KOPT-K1 (cell line): ENCODE measurements around the gene MYO7B.

ENCODE experiments used
- H3K27ac ChIP-seq: fragments of 200-600 bp; sonication (generic); 2 replicates; pipeline ENCODE4 v1.5.1; 2016; ENCODE audit warnings: antibody characterized with exemption, mild to moderate bottlenecking, low read depth, low read length; ENCODE audit not compliant: poor library complexity, severe bottlenecking
- H3K36me3 ChIP-seq: fragments of 200-600 bp; sonication (generic); 2 replicates; pipeline ENCODE4 v1.5.1; 2017; ENCODE audit warnings: antibody characterized with exemption, mild to moderate bottlenecking, low read length, moderate library complexity; ENCODE audit not compliant: insufficient read depth
- H3K9me3 ChIP-seq: fragments of 200-600 bp; sonication (generic); 2 replicates; pipeline ENCODE4 v1.5.1; 2017; ENCODE audit warnings: antibody characterized with exemption, low read length, mild to moderate bottlenecking; ENCODE audit not compliant: insufficient read depth, poor library complexity, severe bottlenecking

MYO7B gene

DNA sequence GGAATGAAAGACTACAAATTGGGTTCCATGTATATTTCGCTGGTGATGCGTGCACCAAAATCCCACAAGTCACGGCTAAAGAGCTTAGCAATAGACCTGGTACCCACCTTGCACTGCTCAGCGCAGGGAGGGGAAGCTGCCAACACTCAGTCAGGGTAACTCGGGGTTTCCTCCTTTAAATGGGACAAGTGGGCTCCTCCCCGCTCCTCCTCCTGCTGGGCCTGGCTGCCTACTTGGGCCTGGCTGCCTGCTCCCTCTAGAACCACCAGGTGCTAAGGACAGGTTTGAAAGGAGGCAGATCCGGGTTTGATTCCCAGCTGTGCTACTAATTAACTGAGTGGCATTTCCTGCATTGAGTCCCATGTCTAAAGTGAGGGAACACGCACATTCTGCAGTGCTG is 23.4 kb downstream of the MYO7B start:
- Histone ChIP-seq H3K9me3 (no peaks in the 10 kb centered on the region), H3K36me3 (no peaks in the 10 kb centered on the region), H3K27ac (no peak overlapping the region)

DNA sequence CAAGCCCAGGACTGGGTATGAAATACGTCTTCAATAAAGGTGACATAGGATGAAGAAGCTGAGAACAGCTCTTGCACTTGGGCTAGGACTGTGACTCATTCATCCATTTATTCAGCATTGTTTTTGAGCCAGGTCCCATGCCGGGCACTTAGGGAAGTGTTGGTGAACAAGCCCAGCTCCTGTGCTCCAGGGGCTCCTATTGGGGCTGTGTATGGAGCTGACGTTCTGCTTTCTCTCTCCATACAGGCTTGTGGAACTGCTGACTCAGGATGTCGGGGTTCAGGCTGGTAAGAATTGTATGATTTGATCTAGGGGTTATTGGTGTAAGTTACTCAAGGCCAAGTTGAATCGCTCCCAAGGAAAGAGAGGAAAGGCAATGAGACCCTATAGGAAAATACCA is 24.0 kb downstream of the MYO7B start:
- Histone ChIP-seq H3K9me3 (no peaks in the 10 kb centered on the region), H3K36me3 (no peaks in the 10 kb centered on the region), H3K27ac (no peak overlapping the region)

DNA sequence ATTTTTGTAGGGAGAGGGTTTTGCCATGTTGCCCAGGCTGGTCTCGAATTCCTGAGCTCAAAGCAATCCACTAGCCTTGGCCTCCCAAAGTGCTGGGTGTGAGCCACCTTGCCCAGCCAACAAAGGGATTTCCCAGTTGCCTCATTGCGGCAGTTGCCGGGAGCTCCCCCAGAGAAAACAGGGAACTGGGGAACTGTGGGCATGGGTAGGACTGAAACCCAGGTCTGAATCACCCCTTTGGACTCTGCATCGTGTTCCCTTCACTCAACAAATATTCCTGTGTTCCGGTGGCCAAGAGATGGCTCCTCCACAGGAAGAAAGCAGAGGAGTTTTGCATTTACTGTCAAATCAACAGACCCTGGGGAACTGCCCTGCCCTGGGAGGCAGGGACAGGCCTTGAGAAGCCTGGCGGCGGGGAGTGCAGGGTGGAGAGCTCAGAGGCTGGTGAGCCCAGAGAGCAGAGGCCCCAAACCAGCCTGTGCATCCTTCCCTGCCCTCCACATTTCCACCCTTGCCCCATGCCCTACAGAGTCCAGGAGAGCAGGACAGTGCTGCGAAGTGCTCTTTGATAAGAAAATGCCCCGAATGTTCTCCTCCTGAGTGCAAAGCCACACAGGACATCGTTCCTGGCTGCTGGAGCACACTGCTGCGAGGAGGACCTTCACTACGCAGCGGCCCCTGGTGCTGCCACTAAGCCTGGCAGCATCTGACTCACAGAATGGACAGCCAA is 24.9 kb downstream of the MYO7B start:
- Histone ChIP-seq H3K9me3 (no peaks in the 10 kb centered on the region), H3K27ac (no peak overlapping the region), H3K36me3 (no peaks in the 10 kb centered on the region)

DNA sequence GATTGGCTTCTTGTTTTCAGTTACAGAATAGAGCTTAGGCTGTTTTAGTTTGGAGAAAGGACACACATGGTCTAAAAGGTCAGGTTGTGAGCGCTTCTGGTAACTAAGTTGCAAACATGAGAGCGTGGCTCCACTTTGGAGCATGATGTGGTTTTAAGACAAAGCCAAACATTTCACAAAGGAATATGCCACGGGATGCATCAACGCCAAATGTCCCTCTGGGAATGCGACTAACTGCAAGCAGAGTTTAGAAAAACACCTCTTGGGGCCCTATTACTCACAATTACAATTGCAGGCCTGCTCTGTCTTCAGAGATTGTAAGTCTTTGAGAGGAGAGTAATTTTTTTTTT is 25.4 kb downstream of the MYO7B start:
- Histone ChIP-seq H3K36me3 (no peaks in the 10 kb centered on the region), H3K9me3 (no peaks in the 10 kb centered on the region), H3K27ac (no peak overlapping the region)

DNA sequence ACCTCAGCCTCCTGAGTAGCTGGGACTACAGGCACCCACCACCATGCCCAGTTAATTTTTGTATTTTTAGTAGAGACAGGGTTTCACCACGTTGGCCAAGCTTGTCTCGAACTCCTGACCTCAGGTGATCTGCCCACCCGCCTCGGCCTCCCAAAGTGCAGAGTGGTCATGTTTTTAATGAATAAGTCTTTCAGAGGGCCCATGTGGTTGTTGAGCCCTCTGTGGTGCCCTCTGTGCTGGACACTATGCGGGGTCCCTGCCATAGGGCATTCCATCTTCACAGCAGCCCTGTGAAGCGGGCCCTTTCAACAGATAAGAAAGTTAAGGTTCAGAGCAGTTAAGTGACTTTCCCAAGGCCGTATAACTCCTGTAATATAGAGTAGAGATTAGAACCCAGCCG is 25.9 kb downstream of the MYO7B start:
- Histone ChIP-seq H3K9me3 (no peaks in the 10 kb centered on the region), H3K36me3 (no peaks in the 10 kb centered on the region), H3K27ac (no peak overlapping the region)

DNA sequence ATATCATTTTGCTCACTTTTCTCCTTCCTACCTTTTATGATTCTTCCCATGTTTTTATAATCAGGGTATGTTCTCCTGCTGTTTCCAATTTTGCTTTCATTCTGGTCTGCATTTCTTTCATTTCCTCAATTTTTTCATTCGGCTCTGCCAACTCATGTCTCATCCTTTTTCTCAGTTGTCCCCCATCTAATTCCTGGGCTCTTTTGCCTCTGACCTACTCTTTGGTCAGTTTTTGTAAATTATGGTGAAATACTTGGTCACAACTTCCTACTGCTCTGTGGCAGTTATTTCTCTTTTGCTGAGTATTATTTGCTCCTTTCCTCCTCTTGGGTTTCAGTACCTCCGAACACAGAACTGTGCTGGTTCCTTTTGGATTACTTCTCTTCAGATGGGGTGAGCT is 27.5 kb downstream of the MYO7B start:
- H3K27ac ChIP-seq = no peak overlapping the region
- no peaks in the 10 kb centered on the region for H3K9me3 ChIP-seq
- H3K36me3 ChIP-seq = no peaks in the 10 kb centered on the region

DNA sequence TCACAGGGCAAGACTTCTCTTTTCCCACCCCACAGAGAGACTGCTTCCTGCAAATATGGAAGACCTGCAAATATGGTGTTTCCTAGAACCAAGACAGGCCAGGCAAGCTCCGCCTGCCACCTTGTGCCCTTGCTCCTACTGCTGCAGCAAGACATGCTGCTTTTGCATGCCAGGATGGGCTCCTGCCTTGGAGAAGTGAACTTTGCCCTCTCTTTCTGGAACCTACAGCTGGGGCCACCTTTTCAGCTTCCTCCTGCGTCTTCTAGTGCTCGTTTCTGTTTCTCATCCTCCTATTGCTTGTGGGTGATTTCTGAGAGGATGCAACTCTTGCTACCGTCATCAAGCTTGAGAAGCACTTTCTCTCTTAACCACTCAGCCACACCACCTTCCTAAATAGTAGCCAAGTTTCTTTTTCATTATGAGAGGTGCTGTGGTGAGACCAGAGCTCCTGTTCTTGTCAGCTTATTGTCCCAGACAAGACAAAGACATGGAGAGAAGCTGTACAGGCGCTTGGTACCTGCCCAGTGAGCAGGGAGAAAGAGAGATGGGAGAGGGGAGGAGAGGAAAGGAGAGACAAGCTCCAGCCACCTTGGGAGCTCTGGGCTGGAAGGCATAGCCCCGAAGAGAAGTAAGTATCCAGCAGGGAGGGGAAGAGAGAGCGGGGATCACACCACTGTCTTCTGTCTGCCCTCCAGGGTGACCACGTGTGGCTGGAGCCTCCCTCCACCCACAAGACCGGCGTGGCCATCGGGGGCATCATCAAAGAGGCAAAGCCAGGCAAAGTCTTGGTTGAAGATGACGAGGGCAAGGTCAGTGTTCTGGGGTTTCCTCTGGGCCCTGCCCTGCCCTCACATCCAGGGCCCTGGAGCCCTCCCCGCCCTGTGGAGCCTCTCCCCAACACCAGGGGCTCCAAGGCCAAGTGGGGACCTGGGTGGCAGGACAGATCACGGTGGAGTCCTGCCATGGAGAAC is 28.3 kb downstream of the MYO7B start:
- no peaks in the 10 kb centered on the region for H3K9me3 ChIP-seq
- H3K36me3 ChIP-seq = no peaks in the 10 kb centered on the region
- peak overlapping the region; percentile 0 for H3K27ac ChIP-seq

DNA sequence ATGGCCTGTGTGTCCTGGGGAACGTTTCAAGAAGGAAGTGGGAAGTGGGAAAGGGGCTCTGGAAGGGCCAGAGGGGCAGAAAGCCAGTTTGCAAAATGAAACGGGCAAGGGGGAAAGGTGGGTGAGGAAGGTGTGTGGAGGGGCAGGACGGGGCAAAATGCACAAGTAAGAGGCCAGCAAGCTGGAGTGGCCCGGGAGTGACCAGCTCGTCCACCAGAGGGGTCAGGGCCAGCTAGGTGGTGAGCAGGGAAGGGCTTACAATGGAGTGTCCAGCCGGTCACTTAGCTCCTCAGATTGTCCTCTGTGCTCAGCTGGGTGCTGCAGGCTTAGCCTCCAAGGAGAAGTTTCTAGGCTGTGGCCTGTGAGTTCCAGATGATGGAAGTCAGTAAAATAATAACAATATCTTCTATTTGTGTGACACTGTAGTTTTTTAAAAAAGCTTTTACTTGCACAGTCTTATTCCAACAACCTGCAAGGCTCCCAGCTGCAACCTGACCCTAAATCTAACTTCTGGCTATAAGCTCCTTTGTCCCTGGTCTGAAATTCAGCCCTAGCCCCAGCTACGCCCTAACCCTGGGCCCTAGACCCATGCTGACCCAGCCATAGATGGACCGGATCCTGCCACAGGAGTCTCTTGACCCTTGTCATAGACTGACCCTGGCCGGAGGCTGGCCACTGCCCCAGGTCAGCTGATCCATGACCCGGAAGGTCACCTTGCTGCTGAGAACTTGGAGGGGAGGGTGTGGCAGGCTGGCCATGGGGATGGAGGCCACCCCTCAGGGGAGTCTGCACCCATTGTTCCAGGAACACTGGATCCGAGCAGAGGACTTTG is 29.2 kb downstream of the MYO7B start:
- Histone ChIP-seq H3K9me3 (no peaks in the 10 kb centered on the region), H3K27ac (no peak overlapping the region), H3K36me3 (no peaks in the 10 kb centered on the region)

DNA sequence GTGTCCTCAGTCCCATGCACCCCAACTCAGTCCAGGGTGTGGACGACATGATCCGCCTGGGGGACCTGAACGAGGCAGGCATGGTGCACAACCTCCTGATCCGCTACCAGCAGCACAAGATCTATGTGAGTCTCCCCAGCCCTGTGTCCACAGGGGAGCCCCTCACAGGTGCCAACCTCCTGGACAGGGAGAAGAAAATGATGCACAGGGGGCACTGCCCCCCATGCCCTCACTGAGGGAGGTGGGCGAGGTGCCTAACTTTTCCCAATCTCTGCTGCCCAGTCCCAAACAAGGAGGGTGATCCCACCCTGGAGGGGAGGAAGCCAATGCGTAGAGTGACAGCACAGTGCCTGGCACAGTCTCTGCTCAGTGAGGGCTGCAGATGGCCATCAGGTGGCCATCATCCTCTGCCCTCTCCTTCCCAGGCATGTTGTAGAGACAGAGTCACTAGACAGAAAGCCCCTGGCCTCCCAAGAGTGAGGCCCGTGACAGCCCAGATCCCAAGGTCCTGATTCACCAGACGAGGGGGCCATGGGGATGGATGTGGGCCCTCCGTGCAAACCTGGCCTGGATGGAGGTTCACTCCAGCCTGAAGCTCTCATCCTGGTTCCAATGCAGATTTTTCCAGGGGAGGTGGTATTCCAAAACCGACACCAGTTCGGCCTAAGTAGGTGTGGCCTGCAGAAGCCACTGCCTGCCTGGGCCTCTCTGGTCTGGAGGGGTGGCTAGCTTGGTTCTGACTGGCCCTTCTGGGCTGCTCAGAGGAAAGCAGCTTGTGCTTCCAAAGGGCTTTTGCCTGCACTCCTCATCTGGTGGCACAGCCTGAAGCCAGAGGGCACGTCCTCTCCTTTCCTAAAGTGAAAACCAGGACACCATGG is 30.0 kb downstream of the MYO7B start:
- Histone ChIP-seq H3K36me3 (no peaks in the 10 kb centered on the region), H3K27ac (no peak overlapping the region), H3K9me3 (no peaks in the 10 kb centered on the region)

DNA sequence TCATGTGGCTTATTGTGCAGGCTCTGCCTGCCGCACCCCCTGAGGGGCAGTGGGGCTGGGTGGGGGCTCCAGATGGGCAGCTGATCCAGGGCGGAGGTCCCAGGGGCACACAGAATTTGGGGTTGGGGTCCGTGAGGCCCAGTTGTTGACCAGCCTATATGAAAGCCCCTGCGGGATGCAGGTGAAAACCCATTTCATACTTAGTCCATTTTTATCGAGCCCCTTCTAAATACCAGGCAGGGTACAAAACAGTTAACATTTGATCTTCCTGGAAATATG is 30.6 kb downstream of the MYO7B start:
- Histone ChIP-seq H3K36me3 (no peaks in the 10 kb centered on the region), H3K27ac (no peak overlapping the region), H3K9me3 (no peaks in the 10 kb centered on the region)

DNA sequence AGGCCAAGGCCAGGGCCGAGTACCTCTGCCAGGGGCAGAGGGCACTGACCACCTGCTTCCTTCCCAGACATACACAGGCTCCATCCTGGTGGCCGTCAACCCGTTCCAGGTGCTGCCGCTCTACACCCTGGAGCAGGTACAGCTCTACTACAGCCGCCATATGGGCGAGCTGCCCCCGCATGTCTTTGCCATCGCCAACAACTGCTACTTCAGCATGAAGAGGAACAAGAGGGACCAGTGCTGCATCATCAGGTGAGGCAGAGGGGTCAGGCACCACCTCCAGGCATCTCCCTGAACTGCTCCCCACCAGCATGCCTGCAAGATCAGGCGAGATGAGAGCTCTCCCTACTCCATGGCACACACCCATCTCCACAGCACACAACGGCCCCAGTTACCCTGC is 31.1 kb downstream of the MYO7B start:
- Histone ChIP-seq H3K36me3 (no peaks in the 10 kb centered on the region), H3K9me3 (no peaks in the 10 kb centered on the region), H3K27ac (no peak overlapping the region)

DNA sequence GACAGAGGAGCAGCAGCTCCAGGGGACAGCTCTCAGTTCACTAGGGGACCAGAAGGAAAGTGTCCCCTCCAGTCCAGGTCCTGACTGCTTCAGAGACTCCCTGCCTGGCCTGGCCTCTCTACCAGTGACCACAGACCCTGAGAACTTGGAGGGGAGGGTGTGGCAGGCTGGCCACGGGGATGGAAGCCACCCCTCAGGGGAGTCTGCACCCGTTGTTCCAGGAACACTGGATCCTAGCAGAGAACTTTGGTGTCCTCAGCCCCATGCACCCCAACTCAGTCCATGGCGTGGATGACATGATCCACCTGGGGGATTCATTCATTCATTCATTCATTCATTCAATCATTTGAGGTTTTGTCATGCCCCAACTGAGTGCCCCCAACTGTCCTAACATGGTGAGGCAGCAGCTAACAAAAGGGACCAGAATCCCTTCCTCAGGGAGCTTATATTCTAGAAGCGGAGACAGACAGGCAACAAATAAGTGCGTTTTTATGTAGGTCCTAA is 31.9 kb downstream of the MYO7B start:
- Histone ChIP-seq H3K27ac (no peak overlapping the region), H3K9me3 (no peaks in the 10 kb centered on the region), H3K36me3 (no peaks in the 10 kb centered on the region)

DNA sequence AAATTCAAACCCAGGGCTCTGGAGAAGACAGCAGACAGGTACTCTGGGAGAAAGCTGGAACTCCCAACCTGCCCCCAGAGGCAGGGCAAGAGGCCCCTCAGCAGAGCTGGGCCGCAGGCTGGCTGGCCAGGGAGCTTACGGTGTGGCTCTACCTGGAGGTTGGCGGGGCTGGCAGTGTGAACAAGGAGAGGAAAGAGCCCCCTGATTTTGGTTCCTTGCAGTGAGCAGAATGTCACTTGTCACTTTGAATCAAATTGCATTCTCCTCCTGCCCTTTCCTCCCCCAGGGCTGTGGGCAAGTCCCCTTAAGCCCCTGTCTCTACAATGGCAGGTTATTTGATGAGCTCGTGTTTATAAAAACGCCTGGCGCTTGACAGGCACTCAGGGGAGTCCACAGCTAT is 32.6 kb downstream of the MYO7B start:
- no peaks in the 10 kb centered on the region for H3K36me3 ChIP-seq
- H3K9me3 ChIP-seq = no peaks in the 10 kb centered on the region
- H3K27ac ChIP-seq = no peak overlapping the region

DNA sequence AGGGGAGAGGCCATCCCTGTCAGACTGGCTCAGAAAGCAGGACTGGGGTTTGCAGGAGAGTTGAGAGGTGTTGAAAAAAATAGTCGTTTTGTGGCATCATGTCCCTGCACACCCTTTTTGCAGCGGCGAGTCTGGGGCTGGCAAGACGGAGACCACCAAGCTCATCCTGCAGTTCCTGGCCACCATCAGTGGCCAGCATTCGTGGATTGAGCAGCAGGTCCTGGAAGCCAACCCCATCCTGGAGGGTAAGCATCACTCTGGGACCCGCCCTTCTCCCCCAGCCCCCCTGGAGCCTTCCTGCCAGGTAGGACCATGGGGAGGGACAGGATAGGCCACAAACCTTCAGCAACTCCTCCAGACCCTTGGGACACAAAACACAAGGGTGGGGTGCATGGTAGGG is 34.2 kb downstream of the MYO7B start:
- no peaks in the 10 kb centered on the region for H3K9me3 ChIP-seq
- H3K36me3 ChIP-seq = no peaks in the 10 kb centered on the region
- H3K27ac ChIP-seq = no peak overlapping the region
